Hepatocyte (in vitro differentiated cells): ENCODE results near the gene HSD17B8. TPM values are rescaled to one million over a fixed set of nuclear protein-coding genes. Genes with fewer than 3 reads are reported as not detected.

ENCODE experiments used
- DNase-seq: peaks from one replicate; pipeline ENCODE4 v3.0.0-alpha.2; 2016; ENCODE audit warnings: low spot score
- H2AFZ ChIP-seq: fragments of 200-600 bp; sonication (generic); 2 replicates; pipeline ENCODE4 v1.6.0; 2016; ENCODE audit warnings: antibody characterized with exemption, mild to moderate bottlenecking
- H3K27ac ChIP-seq: fragments of 200-600 bp; sonication (generic); 2 replicates; pipeline ENCODE4 v1.5.1; 2016; ENCODE audit warnings: mild to moderate bottlenecking
- H3K27me3 ChIP-seq: fragments of 200-600 bp; sonication (generic); 2 replicates; pipeline ENCODE4 v1.6.1; 2016
- H3K36me3 ChIP-seq: fragments of 200-600 bp; sonication (generic); replicated peaks from 2 replicates; pipeline ENCODE4 v1.5.1; 2016; ENCODE audit warnings: low read depth; ENCODE audit not compliant: insufficient read depth
- H3K4me1 ChIP-seq: fragments of 200-600 bp; sonication (generic); 2 replicates; pipeline ENCODE4 v1.5.1; 2016; ENCODE audit warnings: mild to moderate bottlenecking, moderate library complexity; ENCODE audit not compliant: insufficient read depth
- H3K4me2 ChIP-seq: fragments of 200-600 bp; sonication (generic); 2 replicates; pipeline ENCODE4 v1.6.0; 2016
- H3K4me3 ChIP-seq: fragments of 200-600 bp; sonication (generic); 2 replicates; pipeline ENCODE4 v1.5.1; 2016; ENCODE audit warnings: mild to moderate bottlenecking
- H3K79me2 ChIP-seq: fragments of 200-600 bp; sonication (generic); 2 replicates; pipeline ENCODE4 v1.6.0; 2017; ENCODE audit warnings: mild to moderate bottlenecking
- H3K9me2 ChIP-seq: fragments of 200-600 bp; sonication (generic); replicated peaks from 2 replicates; pipeline ENCODE4 v1.6.0; 2017; ENCODE audit warnings: mild to moderate bottlenecking; ENCODE audit not compliant: insufficient read depth
- H3K9me3 ChIP-seq: fragments of 200-600 bp; sonication (generic); 2 replicates; pipeline ENCODE4 v1.5.1; 2016; ENCODE audit warnings: low read depth, mild to moderate bottlenecking
- H4K20me1 ChIP-seq: fragments of 200-600 bp; sonication (generic); 2 replicates; pipeline ENCODE4 v1.6.0; 2016; ENCODE audit warnings: mild to moderate bottlenecking; ENCODE audit not compliant: insufficient read depth, poor library complexity, severe bottlenecking
- CTCF ChIP-seq: fragments of 200-600 bp; sonication (generic); IDR thresholded peaks from 2 replicates; pipeline ENCODE4 v1.5.1; 2016; ENCODE audit warnings: antibody characterized with exemption, mild to moderate bottlenecking; ENCODE audit not compliant: poor library complexity
- EZH2 ChIP-seq: fragments of 200-600 bp; sonication (generic); IDR thresholded peaks from 2 replicates; pipeline ENCODE4 v1.6.1; 2016; ENCODE audit warnings: antibody characterized with exemption, mild to moderate bottlenecking, borderline replicate concordance
- EZH2phosphoT487 ChIP-seq: fragments of 200-600 bp; sonication (generic); IDR thresholded peaks from one replicate; pipeline ENCODE4 v1.6.1; 2018; ENCODE audit warnings: antibody characterized with exemption, mild to moderate bottlenecking, low read depth, moderate library complexity; ENCODE audit not compliant: unreplicated experiment, severe bottlenecking
- WGBS: methylation state at CpG from one replicate; pipeline ENCODE4 v1.1.6; 2016; ENCODE audit warnings: low lambda C conversion rate; ENCODE audit errors: missing lambda C conversion rate; 5-methylcytosine and 5-hydroxymethylcytosine counted together
- polyA plus RNA-seq: library from polyadenylated mRNA; unstranded; fragments of >200 nt; fragmentation: Nextera tagmentation; extraction: Ambion mirVana; gene quantifications from 2 replicates; pipeline ENCODE4 v1.2.1, GENCODE V29; 2016
- total RNA-seq: library from RNA; depleted of rRNA; stranded (reverse); fragments of >200 nt; gene quantifications from 2 replicates; pipeline ENCODE4 v1.2.3, GENCODE V29; 2014

HSD17B8 gene
- total and polyA plus RNA-seq, 2 experiments from 2014 or later, result 6.0 to 12.9 TPM

- H3K79me2 ChIP-seq, result no peaks in the 10 kb centered on the region
- no peaks in the 10 kb centered on the region for H3K4me1 ChIP-seq
- H3K27me3 ChIP-seq, result peaks cover 7% of the 10 kb centered on the region
- no peak overlapping the region for H2AFZ ChIP-seq
- H3K27ac ChIP-seq, result no peak overlapping the region
- no peaks in the 10 kb centered on the region for H3K36me3 ChIP-seq
- H3K4me3 ChIP-seq, result no peak overlapping the region
- DNase-seq, result no peak
- WGBS, result 74% methylated on average over 3 of the region's 3 CpGs
- no peaks in the 10 kb centered on the region for H3K9me2 ChIP-seq
- no peak overlapping the region for H3K4me2 ChIP-seq
- TF ChIP-seq CTCF, result no peak
- no peak for TF ChIP-seq EZH2phosphoT487
- no peak for TF ChIP-seq EZH2
- no peaks in the 10 kb centered on the region for H4K20me1 ChIP-seq
- H3K9me3 ChIP-seq, result no peaks in the 10 kb centered on the region
Measured at GRCh38 chr6:33241968-33242367, 37.5 kb downstream of the HSD17B8 start.

- Histone ChIP-seq H2AFZ (no peak overlapping the region), H3K27ac (no peak overlapping the region), H3K4me2 (no peak overlapping the region), H3K9me2 (no peaks in the 10 kb centered on the region), H3K36me3 (no peaks in the 10 kb centered on the region), H3K27me3 (peaks cover 7% of the 10 kb centered on the region), H3K79me2 (no peaks in the 10 kb centered on the region), H3K4me3 (no peak overlapping the region), H3K4me1 (no peaks in the 10 kb centered on the region), H4K20me1 (no peaks in the 10 kb centered on the region), H3K9me3 (no peaks in the 10 kb centered on the region)
- no peak for DNase-seq
- no peak for TF ChIP-seq EZH2phosphoT487
- no peak for TF ChIP-seq EZH2
- no peak for TF ChIP-seq CTCF
- WGBS, result 64% methylated on average over 1 of the region's 1 CpG
Measured at GRCh38 chr6:33243476-33243875, 39.0 kb downstream of the HSD17B8 start.

GRCh38 chr6:33247977-33248642 is 43.7 kb downstream of the HSD17B8 start:
- Histone ChIP-seq H3K79me2 (no peaks in the 10 kb centered on the region), H2AFZ (peak overlapping the region; percentile 60), H3K27ac (peak overlapping the region; percentile 44), H3K9me2 (no peaks in the 10 kb centered on the region), H3K36me3 (no peaks in the 10 kb centered on the region), H3K4me3 (peak overlapping the region; percentile 14), H3K27me3 (no peaks in the 10 kb centered on the region), H3K4me2 (peak overlapping the region; percentile 86), H4K20me1 (no peaks in the 10 kb centered on the region), H3K9me3 (no peaks in the 10 kb centered on the region), H3K4me1 (peaks cover 5% of the 10 kb centered on the region)
- WGBS, result 5% methylated on average over 26 of the region's 28 CpGs
- peak; percentile 94 for DNase-seq
- TF ChIP-seq EZH2, result no peak
- peak; percentile 95 for TF ChIP-seq CTCF
- TF ChIP-seq EZH2phosphoT487, result no peak

GRCh38 chr6:33248643-33248931 is 44.1 kb downstream of the HSD17B8 start:
- 8% methylated on average over 18 of the region's 18 CpGs for WGBS
- no peak for DNase-seq
- peak overlapping the region; percentile 44 for H3K27ac ChIP-seq

More at GRCh38 chr6:33248643-33248931, 44.1 kb downstream of the HSD17B8 start:
- H3K79me2 ChIP-seq, result no peaks in the 10 kb centered on the region
- peaks cover 5% of the 10 kb centered on the region for H3K4me1 ChIP-seq
- peak overlapping the region; percentile 86 for H3K4me2 ChIP-seq
- H3K9me2 ChIP-seq, result no peaks in the 10 kb centered on the region
- no peaks in the 10 kb centered on the region for H4K20me1 ChIP-seq
- no peaks in the 10 kb centered on the region for H3K27me3 ChIP-seq
- peak overlapping the region; percentile 14 for H3K4me3 ChIP-seq
- H3K36me3 ChIP-seq, result no peaks in the 10 kb centered on the region
- TF ChIP-seq EZH2 (no peak), EZH2phosphoT487 (no peak), CTCF (no peak)
- no peak overlapping the region for H2AFZ ChIP-seq
- no peaks in the 10 kb centered on the region for H3K9me3 ChIP-seq
